Measurements from ENCODE around the gene CSHL1. TPM values are rescaled to one million over a fixed set of nuclear protein-coding genes. Genes with fewer than 3 reads are reported as not detected.

Gene CSHL1
- total and polyA plus RNA-seq, 8 donors, result 0.78 TPM; not detected in 7

GRCh38 chr17:63944736-63945499 is 33.9 kb upstream of the CSHL1 start:
- Histone ChIP-seq H3K4me3 (no peak overlapping the region), H3K27ac (no peak overlapping the region), H3K36me3 (no peaks in the 10 kb centered on the region), H3K9me3 (no peaks in the 10 kb centered on the region), H3K27me3 (no peaks in the 10 kb centered on the region), H3K4me1 (peaks cover 0 to 12% of the 10 kb centered on the region in 2 donors)
- intact Hi-C loops (cut with DNase I), result no loop called here
- TF ChIP-seq CTCF (IDR thresholded peaks at IDR 0.05), result no peak
- DNase-seq, result no peak
- ATAC-seq, result no peak

- DNase-seq, result no peak
- intact Hi-C loops (cut with DNase I), result no loop called here
- H3K27me3 ChIP-seq, result no peaks in the 10 kb centered on the region
- peaks cover 0 to 12% of the 10 kb centered on the region in 2 donors for H3K4me1 ChIP-seq
- H3K9me3 ChIP-seq, result no peaks in the 10 kb centered on the region
- ATAC-seq, result no peak
- no peak for TF ChIP-seq CTCF (IDR thresholded peaks at IDR 0.05)
- no peaks in the 10 kb centered on the region for H3K36me3 ChIP-seq
- H3K4me3 ChIP-seq, result no peak overlapping the region
- H3K27ac ChIP-seq, result no peak overlapping the region
Observed at GRCh38 chr17:63943745-63944144, 32.7 kb upstream of the CSHL1 start.

- no peak for TF ChIP-seq CTCF (IDR thresholded peaks at IDR 0.05)
- H3K27me3 ChIP-seq, result no peaks in the 10 kb centered on the region
- intact Hi-C loops (cut with DNase I), result no loop called here
- no peak for DNase-seq
- no peaks in the 10 kb centered on the region for H3K9me3 ChIP-seq
- H3K4me3 ChIP-seq, result no peak overlapping the region
- no peak for ATAC-seq
- no peaks in the 10 kb centered on the region for H3K36me3 ChIP-seq
- no peak overlapping the region for H3K27ac ChIP-seq
- H3K4me1 ChIP-seq, result peaks cover 0 to 12% of the 10 kb centered on the region in 2 donors
Observed at GRCh38 chr17:63942309-63942985, 31.4 kb upstream of the CSHL1 start.

GRCh38 chr17:63941751-63942150 is 30.7 kb upstream of the CSHL1 start:
- DNase-seq, result no peak
- H3K4me1 ChIP-seq, result peaks cover 0 to 10% of the 10 kb centered on the region in 2 donors
- no peaks in the 10 kb centered on the region for H3K36me3 ChIP-seq
- intact Hi-C loops (cut with DNase I), result no loop called here
- H3K9me3 ChIP-seq, result no peaks in the 10 kb centered on the region
- no peak overlapping the region for H3K4me3 ChIP-seq
- TF ChIP-seq CTCF (IDR thresholded peaks at IDR 0.05), result no peak
- H3K27ac ChIP-seq, result no peak overlapping the region
- no peaks in the 10 kb centered on the region for H3K27me3 ChIP-seq
- ATAC-seq, result no peak

- DNase-seq (no peak), ATAC-seq (no peak)
- intact Hi-C loops (cut with DNase I), result no loop called here
- no peaks in the 10 kb centered on the region for H3K27me3 ChIP-seq
- no peak overlapping the region for H3K27ac ChIP-seq
- peaks cover 0 to 4% of the 10 kb centered on the region in 2 donors for H3K4me1 ChIP-seq
- H3K36me3 ChIP-seq, result no peaks in the 10 kb centered on the region
- H3K9me3 ChIP-seq, result no peaks in the 10 kb centered on the region
- TF ChIP-seq CTCF (IDR thresholded peaks at IDR 0.05), result no peak
- no peak overlapping the region for H3K4me3 ChIP-seq
Observed at GRCh38 chr17:63941162-63941561, 30.1 kb upstream of the CSHL1 start.
